HL-60 (cell line): ENCODE data around the gene NFYA.
"Not testable (repeated sequence)": the region's sequence is repeated elsewhere in the genome, so short reads cannot be mapped to it uniquely, and the experiment has no call there.

Experiments used
- DNase-seq, 2 experiments: peaks; one replicate each; pipeline ENCODE4 v3.0.0-alpha.2; 2010 to 2020; ENCODE audit warnings: low read depth in 1 of 2, low spot score in 1 of 2
- H3K27ac ChIP-seq: fragments of 250-450 bp; sonication (Bioruptor Pico); replicated peaks from 2 replicates; pipeline ENCODE4 v1.5.1; 2020; ENCODE audit warnings: mild to moderate bottlenecking, moderate library complexity
- H3K27me3 ChIP-seq: fragments of 250-450 bp; sonication (Bioruptor Pico); 2 replicates; pipeline ENCODE4 v1.5.1; 2021; ENCODE audit warnings: mild to moderate bottlenecking, moderate library complexity; ENCODE audit not compliant: insufficient read depth, poor library complexity, severe bottlenecking
- H3K4me3 ChIP-seq: replicated peaks from 2 replicates; pipeline ENCODE4 v1.5.1; 2011; ENCODE audit warnings: mild to moderate bottlenecking, control low read depth, low read length; ENCODE audit not compliant: insufficient read depth
- GABPA ChIP-seq: IDR thresholded peaks from 2 replicates; pipeline ENCODE4 v1.6.1; 2012; ENCODE audit warnings: low read depth
- POLR2AphosphoS5 ChIP-seq: IDR thresholded peaks from 2 replicates; pipeline ENCODE4 v1.6.1; 2012; ENCODE audit warnings: low read depth
- SPI1 ChIP-seq: IDR thresholded peaks from 2 replicates; pipeline ENCODE4 v1.6.1; 2012; ENCODE audit warnings: low read depth, mild to moderate bottlenecking, borderline replicate concordance
- TF ChIP-seq, protein P1 (sequence below): IDR thresholded peaks from 2 replicates; pipeline ENCODE4 v1.6.1; 2012; ENCODE audit warnings: low read depth; ENCODE audit not compliant: insufficient replicate concordance
- TF ChIP-seq, protein P2 (sequence below): IDR thresholded peaks from one replicate; pipeline ENCODE4 v1.5.1; 2011; ENCODE audit warnings: low read length, control low read depth, inconsistent platforms; ENCODE audit not compliant: insufficient read depth

Gene NFYA

DNA sequence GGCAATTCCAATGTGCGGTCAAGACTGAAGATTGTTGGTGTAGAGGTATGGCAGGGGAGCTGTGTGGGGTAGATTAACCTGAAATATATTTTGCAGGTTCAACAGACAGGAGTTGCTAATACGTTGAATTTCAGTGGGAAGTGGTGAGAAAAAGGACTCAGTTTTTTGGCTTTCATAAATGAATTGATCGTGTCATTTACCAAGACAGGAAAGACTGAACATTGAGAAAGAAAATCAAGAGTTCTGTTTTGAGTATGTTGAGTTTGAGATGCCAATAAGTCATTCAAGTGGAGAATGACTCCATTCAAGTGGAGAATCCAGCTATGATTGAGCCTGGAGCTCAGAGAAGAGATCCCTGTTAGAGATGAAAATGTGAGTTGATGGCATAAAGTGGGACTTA is 31.1 kb downstream of the NFYA start:
- Histone ChIP-seq H3K4me3 (no peak overlapping the region), H3K27me3 (no peaks in the 10 kb centered on the region), H3K27ac (no peak overlapping the region)
- no peak for TF ChIP-seq SPI1
- TF ChIP-seq, protein P1, sequence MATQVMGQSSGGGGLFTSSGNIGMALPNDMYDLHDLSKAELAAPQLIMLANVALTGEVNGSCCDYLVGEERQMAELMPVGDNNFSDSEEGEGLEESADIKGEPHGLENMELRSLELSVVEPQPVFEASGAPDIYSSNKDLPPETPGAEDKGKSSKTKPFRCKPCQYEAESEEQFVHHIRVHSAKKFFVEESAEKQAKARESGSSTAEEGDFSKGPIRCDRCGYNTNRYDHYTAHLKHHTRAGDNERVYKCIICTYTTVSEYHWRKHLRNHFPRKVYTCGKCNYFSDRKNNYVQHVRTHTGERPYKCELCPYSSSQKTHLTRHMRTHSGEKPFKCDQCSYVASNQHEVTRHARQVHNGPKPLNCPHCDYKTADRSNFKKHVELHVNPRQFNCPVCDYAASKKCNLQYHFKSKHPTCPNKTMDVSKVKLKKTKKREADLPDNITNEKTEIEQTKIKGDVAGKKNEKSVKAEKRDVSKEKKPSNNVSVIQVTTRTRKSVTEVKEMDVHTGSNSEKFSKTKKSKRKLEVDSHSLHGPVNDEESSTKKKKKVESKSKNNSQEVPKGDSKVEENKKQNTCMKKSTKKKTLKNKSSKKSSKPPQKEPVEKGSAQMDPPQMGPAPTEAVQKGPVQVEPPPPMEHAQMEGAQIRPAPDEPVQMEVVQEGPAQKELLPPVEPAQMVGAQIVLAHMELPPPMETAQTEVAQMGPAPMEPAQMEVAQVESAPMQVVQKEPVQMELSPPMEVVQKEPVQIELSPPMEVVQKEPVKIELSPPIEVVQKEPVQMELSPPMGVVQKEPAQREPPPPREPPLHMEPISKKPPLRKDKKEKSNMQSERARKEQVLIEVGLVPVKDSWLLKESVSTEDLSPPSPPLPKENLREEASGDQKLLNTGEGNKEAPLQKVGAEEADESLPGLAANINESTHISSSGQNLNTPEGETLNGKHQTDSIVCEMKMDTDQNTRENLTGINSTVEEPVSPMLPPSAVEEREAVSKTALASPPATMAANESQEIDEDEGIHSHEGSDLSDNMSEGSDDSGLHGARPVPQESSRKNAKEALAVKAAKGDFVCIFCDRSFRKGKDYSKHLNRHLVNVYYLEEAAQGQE = no peak
- no peak for TF ChIP-seq GABPA
- TF ChIP-seq, protein P2, sequence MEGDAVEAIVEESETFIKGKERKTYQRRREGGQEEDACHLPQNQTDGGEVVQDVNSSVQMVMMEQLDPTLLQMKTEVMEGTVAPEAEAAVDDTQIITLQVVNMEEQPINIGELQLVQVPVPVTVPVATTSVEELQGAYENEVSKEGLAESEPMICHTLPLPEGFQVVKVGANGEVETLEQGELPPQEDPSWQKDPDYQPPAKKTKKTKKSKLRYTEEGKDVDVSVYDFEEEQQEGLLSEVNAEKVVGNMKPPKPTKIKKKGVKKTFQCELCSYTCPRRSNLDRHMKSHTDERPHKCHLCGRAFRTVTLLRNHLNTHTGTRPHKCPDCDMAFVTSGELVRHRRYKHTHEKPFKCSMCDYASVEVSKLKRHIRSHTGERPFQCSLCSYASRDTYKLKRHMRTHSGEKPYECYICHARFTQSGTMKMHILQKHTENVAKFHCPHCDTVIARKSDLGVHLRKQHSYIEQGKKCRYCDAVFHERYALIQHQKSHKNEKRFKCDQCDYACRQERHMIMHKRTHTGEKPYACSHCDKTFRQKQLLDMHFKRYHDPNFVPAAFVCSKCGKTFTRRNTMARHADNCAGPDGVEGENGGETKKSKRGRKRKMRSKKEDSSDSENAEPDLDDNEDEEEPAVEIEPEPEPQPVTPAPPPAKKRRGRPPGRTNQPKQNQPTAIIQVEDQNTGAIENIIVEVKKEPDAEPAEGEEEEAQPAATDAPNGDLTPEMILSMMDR = no peak
- TF ChIP-seq POLR2AphosphoS5 = no peak
- DNase-seq = no peak

DNA sequence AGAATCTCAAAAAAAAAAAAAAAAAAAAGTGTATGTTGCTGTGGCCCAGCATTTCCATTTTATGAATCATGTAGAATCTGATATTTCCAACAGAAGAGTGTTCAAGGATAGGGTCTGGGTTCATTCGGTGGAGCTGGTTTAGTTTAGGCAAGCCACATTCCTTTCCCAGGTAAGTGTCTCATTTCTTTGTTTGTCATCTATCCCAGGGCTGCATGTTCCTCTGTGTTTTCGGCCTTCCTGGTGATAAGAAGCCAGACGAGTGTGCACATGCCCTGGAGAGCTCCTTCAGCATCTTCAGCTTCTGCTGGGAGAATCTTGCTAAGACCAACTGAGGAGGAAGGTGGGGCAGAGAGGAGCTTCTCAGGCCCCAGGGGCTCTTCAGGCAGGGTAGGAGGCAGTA is 38.2 kb downstream of the NFYA start:
- TF ChIP-seq, protein P2 = no peak
- TF ChIP-seq, protein P1 = no peak
- TF ChIP-seq POLR2AphosphoS5 (no peak), GABPA (no peak), SPI1 (no peak)
- Histone ChIP-seq H3K27ac (no peak overlapping the region), H3K4me3 (no peak overlapping the region), H3K27me3 (no peaks in the 10 kb centered on the region)
- DNase-seq = no peak

DNA sequence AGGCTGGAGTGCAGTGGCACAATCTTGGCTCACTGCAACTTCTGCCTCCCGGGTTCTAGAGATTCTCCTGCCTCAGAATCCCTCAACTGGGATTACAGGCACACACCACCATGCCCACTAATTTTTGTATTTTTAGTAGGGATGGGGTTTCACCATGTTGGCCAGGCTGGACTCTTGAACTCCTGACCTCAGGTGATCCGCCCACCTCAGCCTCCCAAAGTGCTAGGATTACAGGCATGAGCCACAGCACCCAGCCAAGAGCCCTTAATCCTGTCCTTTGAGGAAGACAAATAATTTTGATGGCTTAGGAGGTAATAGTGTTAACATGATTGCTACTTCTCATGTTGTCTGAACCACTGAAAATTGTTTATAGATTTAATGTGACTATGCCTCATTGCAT is 42.3 kb downstream of the NFYA start:
- H3K4me3 ChIP-seq, H3K27me3 ChIP-seq, H3K27ac ChIP-seq, DNase-seq: not testable (repeated sequence)

DNA sequence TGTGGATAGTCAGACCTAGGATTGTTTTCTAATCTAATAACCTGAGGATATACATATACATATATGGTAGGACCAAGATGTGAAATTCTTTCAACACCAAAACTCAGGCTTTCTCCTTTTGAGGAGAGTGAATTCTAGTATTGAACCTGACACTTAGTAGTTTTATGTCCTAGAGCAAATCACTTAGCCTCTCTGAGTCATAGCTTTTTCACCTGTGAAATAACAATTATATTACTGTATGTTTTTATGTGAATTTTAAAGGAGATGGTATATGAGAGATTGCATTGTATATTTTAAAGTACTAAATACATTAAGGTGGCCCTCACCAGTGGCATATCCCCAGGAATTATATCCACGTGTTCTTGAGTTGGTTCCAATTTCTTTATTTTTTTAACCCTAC is 46.7 kb downstream of the NFYA start:
- no peak for DNase-seq
- TF ChIP-seq GABPA (no peak), SPI1 (no peak)
- TF ChIP-seq, protein P1 = no peak
- Histone ChIP-seq H3K4me3 (no peak overlapping the region), H3K27me3 (no peaks in the 10 kb centered on the region), H3K27ac (no peak overlapping the region)
